Loucy (cell line): ENCODE measurements around the gene NCOR2.

Experiments
- H2AFZ ChIP-seq: fragments of 200-600 bp; sonication (generic); 2 replicates; pipeline ENCODE4 v1.6.0; 2016; ENCODE audit warnings: antibody characterized with exemption, mild to moderate bottlenecking, low read length, moderate library complexity
- H3F3A ChIP-seq: fragments of 200-600 bp; 2 replicates; pipeline ENCODE4 v1.6.0; 2016; ENCODE audit warnings: antibody characterized with exemption, low read depth, mild to moderate bottlenecking
- H3K27me3 ChIP-seq: fragments of 200-600 bp; sonication (generic); 2 replicates; pipeline ENCODE4 v1.6.1; 2014; ENCODE audit warnings: low read length, mild to moderate bottlenecking; ENCODE audit not compliant: insufficient read depth, poor library complexity, severe bottlenecking
- H3K36me3 ChIP-seq: fragments of 200-600 bp; sonication (generic); 2 replicates; pipeline ENCODE4 v1.6.1; 2016; ENCODE audit warnings: low read length; ENCODE audit not compliant: insufficient read depth
- H3K4me1 ChIP-seq: fragments of 200-600 bp; sonication (generic); 2 replicates; pipeline ENCODE4 v1.5.1; 2014; ENCODE audit warnings: low read length, mild to moderate bottlenecking; ENCODE audit not compliant: insufficient read depth, poor library complexity, severe bottlenecking
- H3K4me2 ChIP-seq: fragments of 200-600 bp; sonication (generic); 2 replicates; pipeline ENCODE4 v1.6.0; 2014; ENCODE audit warnings: antibody characterized with exemption, low read length, low read depth, mild to moderate bottlenecking; ENCODE audit not compliant: poor library complexity, severe bottlenecking
- H3K4me3 ChIP-seq: fragments of 200-600 bp; sonication (generic); 2 replicates; pipeline ENCODE4 v1.5.1; 2014; ENCODE audit warnings: low read length, mild to moderate bottlenecking, mixed read lengths; ENCODE audit not compliant: poor library complexity, severe bottlenecking
- H3K79me2 ChIP-seq: fragments of 200-600 bp; sonication (generic); 2 replicates; pipeline ENCODE4 v1.6.1; 2014; ENCODE audit warnings: low read length; ENCODE audit not compliant: insufficient read depth
- H3K9ac ChIP-seq: fragments of 200-600 bp; sonication (generic); 2 replicates; pipeline ENCODE4 v1.6.0; 2014; ENCODE audit warnings: mild to moderate bottlenecking, low read depth, low read length, moderate library complexity; ENCODE audit not compliant: poor library complexity, severe bottlenecking
- H3K9me2 ChIP-seq: fragments of 200-600 bp; sonication (generic); replicated peaks from 2 replicates; pipeline ENCODE4 v1.6.1; 2016; ENCODE audit warnings: low read depth, low read length, mixed read lengths
- H3K9me3 ChIP-seq: fragments of 200-600 bp; sonication (generic); 2 replicates; pipeline ENCODE4 v1.6.1; 2014; ENCODE audit warnings: mild to moderate bottlenecking, antibody characterized with exemption, low read length, low read depth; ENCODE audit not compliant: insufficient read depth
- H4K20me1 ChIP-seq: fragments of 200-600 bp; sonication (generic); 2 replicates; pipeline ENCODE4 v1.6.0; 2014; ENCODE audit warnings: antibody characterized with exemption, low read length, mild to moderate bottlenecking; ENCODE audit not compliant: insufficient read depth, poor library complexity, severe bottlenecking
- EZH2phosphoT487 ChIP-seq: fragments of 200-600 bp; IDR thresholded peaks from 2 replicates; pipeline ENCODE4 v1.6.1; 2018; ENCODE audit warnings: antibody characterized with exemption, mild to moderate bottlenecking, moderate library complexity, borderline replicate concordance
- TF ChIP-seq, protein P1 (sequence below): fragments of 200-600 bp; sonication (generic); conservative IDR thresholded peaks from 2 replicates; pipeline ENCODE4 v1.5.1; 2014; ENCODE audit warnings: mild to moderate bottlenecking, antibody characterized with exemption, low read length

NCOR2 gene

DNA sequence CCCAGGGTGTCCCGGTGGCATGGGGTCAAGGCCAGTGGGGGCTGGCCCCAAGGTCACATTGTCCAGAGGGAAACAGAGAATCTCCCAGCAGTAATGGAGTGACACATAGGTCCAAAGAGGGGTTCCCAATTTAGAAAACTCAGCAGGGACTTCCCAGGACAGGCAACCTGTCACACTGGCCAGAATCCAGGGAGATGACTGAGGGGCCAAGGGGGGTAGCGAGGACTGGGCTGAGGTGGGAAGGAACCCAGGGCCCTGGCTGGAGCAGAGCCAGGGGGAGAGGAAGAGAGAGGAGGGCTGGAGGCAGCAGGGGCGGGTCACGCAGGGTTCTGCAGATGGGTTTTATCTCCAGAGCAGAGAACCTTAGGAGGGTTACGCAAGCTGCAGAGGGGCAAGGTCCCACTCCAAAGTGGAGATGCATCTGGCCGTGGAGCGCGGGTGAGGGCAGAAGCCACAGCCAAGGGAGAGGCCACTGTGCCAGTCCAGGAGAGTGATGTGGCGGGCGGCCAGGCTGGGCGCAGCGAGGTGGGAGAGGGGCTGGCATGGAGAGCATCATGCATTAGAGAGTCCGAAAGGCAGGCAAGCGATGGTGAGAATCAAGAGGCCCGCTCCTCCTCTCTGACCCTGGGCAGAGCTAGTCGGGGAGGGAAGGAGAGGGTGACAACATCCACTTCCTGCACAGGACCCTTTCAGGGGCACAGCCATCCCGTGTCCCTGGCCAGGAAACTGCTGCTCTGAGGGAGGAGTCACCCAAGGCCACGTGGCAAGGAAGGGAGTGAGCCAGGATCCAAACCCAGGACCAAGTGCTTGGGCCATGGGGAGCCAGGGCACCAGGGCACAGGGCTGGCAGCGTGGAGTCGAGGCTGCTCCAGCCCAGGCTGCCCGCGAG, 29.0 kb downstream of the NCOR2 start:
- Histone ChIP-seq H3K9me2 (no peaks in the 10 kb centered on the region), H3K4me2 (peak overlapping the region; percentile 8), H3K27me3 (no peaks in the 10 kb centered on the region), H2AFZ (no peak overlapping the region), H3K79me2 (peaks cover 84% of the 10 kb centered on the region), H3K36me3 (peaks cover 4% of the 10 kb centered on the region; the same call in 1 of the 2 replicates), H3K4me3 (no peak overlapping the region), H4K20me1 (peaks cover 62% of the 10 kb centered on the region), H3F3A (no peaks in the 10 kb centered on the region), H3K9me3 (no peaks in the 10 kb centered on the region), H3K4me1 (peaks cover 20% of the 10 kb centered on the region), H3K9ac (no peak overlapping the region)
- no peak for TF ChIP-seq EZH2phosphoT487
- TF ChIP-seq, protein P1, sequence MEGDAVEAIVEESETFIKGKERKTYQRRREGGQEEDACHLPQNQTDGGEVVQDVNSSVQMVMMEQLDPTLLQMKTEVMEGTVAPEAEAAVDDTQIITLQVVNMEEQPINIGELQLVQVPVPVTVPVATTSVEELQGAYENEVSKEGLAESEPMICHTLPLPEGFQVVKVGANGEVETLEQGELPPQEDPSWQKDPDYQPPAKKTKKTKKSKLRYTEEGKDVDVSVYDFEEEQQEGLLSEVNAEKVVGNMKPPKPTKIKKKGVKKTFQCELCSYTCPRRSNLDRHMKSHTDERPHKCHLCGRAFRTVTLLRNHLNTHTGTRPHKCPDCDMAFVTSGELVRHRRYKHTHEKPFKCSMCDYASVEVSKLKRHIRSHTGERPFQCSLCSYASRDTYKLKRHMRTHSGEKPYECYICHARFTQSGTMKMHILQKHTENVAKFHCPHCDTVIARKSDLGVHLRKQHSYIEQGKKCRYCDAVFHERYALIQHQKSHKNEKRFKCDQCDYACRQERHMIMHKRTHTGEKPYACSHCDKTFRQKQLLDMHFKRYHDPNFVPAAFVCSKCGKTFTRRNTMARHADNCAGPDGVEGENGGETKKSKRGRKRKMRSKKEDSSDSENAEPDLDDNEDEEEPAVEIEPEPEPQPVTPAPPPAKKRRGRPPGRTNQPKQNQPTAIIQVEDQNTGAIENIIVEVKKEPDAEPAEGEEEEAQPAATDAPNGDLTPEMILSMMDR, result no peak

DNA sequence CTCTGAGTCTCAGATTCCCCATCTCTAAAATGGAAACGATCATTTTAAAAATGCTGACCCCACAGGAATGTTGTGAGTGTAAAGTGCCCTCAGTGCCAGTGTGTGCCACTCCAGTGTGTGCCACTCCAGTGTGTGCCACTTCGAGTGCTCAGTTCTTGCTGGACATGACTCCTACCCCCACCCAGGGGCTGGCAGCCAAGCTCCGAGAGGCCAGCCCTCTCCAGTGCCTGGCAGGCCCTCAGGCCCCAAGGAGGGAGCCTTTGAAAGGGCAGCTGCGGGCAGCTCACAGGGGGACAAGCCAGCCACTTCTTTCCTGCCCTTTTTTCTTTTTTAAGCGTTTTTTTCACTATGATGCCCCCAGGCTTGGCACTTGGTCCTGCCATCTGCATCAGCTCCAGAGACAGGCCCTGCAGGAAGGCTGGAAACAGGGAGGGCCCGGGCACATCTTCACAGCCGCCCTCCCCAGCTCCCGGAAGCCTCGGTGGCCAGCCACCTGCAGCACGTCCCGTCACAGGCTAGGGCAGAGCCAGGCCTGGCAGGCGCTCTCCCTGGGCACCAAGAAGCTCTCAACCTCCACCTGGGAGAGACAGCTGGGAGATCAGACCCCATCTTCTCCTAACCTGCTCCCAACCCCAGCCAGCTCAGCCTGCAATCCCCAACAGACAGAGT, 29.8 kb downstream of the NCOR2 start:
- H4K20me1 ChIP-seq, result peaks cover 63% of the 10 kb centered on the region
- peaks cover 85% of the 10 kb centered on the region for H3K79me2 ChIP-seq
- H3K4me3 ChIP-seq, result no peak overlapping the region
- no peak overlapping the region for H2AFZ ChIP-seq
- no peak overlapping the region for H3K9ac ChIP-seq
- H3K36me3 ChIP-seq, result peaks cover 4% of the 10 kb centered on the region; the same call in 1 of the 2 replicates
- H3K4me2 ChIP-seq, result no peak overlapping the region
- no peaks in the 10 kb centered on the region for H3K9me3 ChIP-seq
- H3K9me2 ChIP-seq, result no peaks in the 10 kb centered on the region
- no peaks in the 10 kb centered on the region for H3F3A ChIP-seq
- TF ChIP-seq EZH2phosphoT487, result no peak
- TF ChIP-seq, protein P1, result no peak
- H3K27me3 ChIP-seq, result no peaks in the 10 kb centered on the region
- H3K4me1 ChIP-seq, result peaks cover 20% of the 10 kb centered on the region

DNA sequence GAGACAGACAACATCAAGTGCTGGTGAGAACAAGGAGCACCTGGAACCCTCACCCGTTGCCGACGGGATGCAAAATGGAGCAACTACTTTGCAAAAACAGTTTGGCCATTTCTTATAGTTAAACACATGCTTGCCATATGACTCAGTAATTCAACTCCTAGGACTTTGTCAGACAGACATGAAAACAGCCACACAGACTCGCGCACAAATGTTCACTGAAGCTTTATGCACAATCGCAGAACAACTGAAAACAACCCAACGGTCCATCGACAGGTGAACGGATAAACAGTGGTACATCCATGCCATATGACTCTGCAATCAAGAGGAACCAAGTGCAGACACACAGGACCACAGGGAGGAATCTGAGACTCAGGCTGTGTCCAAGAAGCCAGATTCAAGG, 30.8 kb downstream of the NCOR2 start:
- TF ChIP-seq EZH2phosphoT487, result no peak
- TF ChIP-seq, protein P1, result no peak
- Histone ChIP-seq H2AFZ (no peak overlapping the region), H3K4me1 (peaks cover 20% of the 10 kb centered on the region), H4K20me1 (peaks cover 62% of the 10 kb centered on the region), H3K9ac (no peak overlapping the region), H3K79me2 (peaks cover 85% of the 10 kb centered on the region), H3K4me2 (no peak overlapping the region), H3K36me3 (peaks cover 4% of the 10 kb centered on the region; the same call in 1 of the 2 replicates), H3K4me3 (no peak overlapping the region), H3K9me2 (no peaks in the 10 kb centered on the region), H3K27me3 (no peaks in the 10 kb centered on the region), H3F3A (no peaks in the 10 kb centered on the region), H3K9me3 (no peaks in the 10 kb centered on the region)
